Neural progenitor cell (in vitro differentiated cells): ENCODE data around the gene MTG2.

ENCODE experiments used
- EZH2 ChIP-seq: fragments of 200-600 bp; sonication (generic); IDR thresholded peaks from 2 replicates; pipeline ENCODE4 v1.6.1; 2017; ENCODE audit warnings: antibody characterized with exemption, mild to moderate bottlenecking, moderate library complexity
- EZH2phosphoT487 ChIP-seq: fragments of 200-600 bp; sonication (generic); IDR thresholded peaks from 2 replicates; pipeline ENCODE4 v1.6.1; 2017; ENCODE audit warnings: antibody characterized with exemption
- TF ChIP-seq, protein P1 (sequence below): fragments of 200-600 bp; sonication (generic); IDR thresholded peaks from 2 replicates; pipeline ENCODE4 v1.5.1; 2017; ENCODE audit warnings: antibody characterized with exemption, mild to moderate bottlenecking

DNA sequence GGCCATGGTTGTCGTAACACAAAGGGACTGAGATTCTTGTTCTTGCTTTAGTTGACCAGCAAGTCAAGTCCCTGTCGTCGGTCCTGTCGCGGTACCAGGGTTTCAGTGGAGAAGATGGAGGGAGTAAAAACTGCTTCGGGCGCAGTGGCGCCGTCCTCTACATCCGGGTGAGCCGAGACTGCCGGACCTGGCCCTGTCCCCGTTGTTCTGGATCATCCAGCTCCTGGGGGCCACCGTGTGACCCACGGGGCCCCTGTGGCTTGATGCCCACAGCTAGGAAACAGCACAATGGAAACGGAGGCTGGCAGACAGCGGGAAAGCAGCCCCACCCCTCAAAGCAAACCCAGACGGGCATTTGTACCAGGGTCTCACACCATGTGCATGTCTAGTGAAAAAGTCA is 15.0 kb downstream of the MTG2 start:
- TF ChIP-seq, protein P1, sequence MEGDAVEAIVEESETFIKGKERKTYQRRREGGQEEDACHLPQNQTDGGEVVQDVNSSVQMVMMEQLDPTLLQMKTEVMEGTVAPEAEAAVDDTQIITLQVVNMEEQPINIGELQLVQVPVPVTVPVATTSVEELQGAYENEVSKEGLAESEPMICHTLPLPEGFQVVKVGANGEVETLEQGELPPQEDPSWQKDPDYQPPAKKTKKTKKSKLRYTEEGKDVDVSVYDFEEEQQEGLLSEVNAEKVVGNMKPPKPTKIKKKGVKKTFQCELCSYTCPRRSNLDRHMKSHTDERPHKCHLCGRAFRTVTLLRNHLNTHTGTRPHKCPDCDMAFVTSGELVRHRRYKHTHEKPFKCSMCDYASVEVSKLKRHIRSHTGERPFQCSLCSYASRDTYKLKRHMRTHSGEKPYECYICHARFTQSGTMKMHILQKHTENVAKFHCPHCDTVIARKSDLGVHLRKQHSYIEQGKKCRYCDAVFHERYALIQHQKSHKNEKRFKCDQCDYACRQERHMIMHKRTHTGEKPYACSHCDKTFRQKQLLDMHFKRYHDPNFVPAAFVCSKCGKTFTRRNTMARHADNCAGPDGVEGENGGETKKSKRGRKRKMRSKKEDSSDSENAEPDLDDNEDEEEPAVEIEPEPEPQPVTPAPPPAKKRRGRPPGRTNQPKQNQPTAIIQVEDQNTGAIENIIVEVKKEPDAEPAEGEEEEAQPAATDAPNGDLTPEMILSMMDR, result no peak
- no peak for TF ChIP-seq EZH2phosphoT487
- TF ChIP-seq EZH2, result no peak
